ENCODE results near the gene CCDC159.

The CCDC159 gene

DNA sequence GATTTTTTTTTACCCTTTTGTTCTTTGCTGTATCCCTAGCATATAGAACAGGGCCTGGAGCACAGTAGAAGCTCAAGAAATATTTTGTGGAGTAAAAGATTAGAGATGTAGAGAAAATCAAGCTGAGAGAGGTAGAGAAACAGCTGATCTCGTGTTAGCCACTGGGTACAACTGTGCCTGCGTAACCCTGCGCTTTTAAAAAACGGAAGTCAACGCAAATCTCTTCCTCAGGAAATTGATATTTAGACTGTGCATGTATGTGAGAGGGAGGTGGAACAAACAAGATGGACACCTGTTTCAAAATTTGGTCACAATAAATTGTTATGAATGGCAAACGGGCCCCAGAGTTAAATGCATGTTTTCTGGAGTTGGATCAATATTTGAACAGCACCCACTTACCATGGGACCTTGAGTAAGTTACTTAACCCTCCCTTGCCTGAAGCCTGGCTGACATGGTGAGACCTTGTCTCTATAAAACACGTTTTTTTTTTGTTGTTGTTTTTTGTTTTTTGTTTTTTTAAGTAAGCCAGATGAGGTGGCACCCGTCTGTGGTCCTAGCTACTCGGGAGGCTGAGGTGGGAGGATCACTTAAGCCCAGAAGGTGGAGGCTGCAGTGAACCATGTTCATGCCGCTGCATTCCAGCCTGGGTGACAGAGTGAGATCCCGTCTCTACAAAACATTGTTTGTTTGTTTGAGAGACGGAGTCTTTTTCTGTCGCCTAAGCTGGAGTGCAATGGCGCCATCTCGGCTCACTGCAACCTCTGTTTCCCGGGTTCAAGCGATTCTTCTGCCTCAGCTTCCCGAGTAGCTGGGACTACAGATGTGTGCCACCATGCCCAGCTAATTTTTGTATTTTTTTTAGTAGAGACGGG, 41.1 kb downstream of the CCDC159 start:
- CTCF ChIA-PET, result interaction anchor here (0.6 to 1.1 kb wide), 2 partner anchors 28 to 134 kb away, joined by 3 to 4 read pairs; no protein-coding TSS in a partner anchor
- TF ChIP-seq, protein P1, sequence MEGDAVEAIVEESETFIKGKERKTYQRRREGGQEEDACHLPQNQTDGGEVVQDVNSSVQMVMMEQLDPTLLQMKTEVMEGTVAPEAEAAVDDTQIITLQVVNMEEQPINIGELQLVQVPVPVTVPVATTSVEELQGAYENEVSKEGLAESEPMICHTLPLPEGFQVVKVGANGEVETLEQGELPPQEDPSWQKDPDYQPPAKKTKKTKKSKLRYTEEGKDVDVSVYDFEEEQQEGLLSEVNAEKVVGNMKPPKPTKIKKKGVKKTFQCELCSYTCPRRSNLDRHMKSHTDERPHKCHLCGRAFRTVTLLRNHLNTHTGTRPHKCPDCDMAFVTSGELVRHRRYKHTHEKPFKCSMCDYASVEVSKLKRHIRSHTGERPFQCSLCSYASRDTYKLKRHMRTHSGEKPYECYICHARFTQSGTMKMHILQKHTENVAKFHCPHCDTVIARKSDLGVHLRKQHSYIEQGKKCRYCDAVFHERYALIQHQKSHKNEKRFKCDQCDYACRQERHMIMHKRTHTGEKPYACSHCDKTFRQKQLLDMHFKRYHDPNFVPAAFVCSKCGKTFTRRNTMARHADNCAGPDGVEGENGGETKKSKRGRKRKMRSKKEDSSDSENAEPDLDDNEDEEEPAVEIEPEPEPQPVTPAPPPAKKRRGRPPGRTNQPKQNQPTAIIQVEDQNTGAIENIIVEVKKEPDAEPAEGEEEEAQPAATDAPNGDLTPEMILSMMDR (IDR thresholded peaks at IDR 0.05; ENCODE audit: insufficient read depth, low read length, missing control alignments), result no peak
- no peak overlapping the region for H3K4me3 ChIP-seq (ENCODE audit: low read depth, low read length)
- DNase-seq (ENCODE audit: low read depth, low spot score), result no peak
- POLR2A ChIA-PET, result interaction anchor here (0.6 kb wide), 1 partner anchor 74 kb away, joined by 3 read pairs; no protein-coding TSS in a partner anchor

DNA sequence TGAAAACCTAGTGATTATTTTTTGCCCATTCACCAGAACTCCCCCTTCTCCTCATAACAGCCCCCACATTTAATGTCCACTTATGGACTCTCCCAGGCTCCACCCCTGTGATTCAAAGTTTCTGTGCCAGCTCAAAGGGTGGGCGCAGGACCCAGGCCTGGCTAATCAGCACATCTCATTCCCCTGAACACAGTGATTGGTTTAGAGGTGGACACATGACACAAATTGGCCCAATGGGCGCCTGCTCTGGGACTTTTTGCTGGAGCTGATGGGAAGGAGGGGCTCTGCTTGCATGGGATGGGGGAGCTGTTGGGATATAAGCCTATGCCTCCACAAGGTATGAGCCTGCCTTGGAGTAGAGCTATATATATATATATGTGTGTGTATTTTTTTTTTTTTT, 44.0 kb downstream of the CCDC159 start:
- no peak for DNase-seq (ENCODE audit: low read depth, low spot score)
- no peak overlapping the region for H3K4me3 ChIP-seq (ENCODE audit: low read depth, low read length)
- TF ChIP-seq, protein P1 (IDR thresholded peaks at IDR 0.05; ENCODE audit: insufficient read depth, low read length, missing control alignments), result no peak
- POLR2A ChIA-PET, result interaction anchor here (0.9 kb wide), 1 partner anchor 9 kb away, joined by 4 read pairs; no protein-coding TSS in a partner anchor
- CTCF ChIA-PET, result interaction anchor here (0.8 to 4.1 kb wide), 4 partner anchors 9 to 97 kb away, joined by 3 to 45 read pairs (median 4); partner anchors contain the start of gene SWSAP1

DNA sequence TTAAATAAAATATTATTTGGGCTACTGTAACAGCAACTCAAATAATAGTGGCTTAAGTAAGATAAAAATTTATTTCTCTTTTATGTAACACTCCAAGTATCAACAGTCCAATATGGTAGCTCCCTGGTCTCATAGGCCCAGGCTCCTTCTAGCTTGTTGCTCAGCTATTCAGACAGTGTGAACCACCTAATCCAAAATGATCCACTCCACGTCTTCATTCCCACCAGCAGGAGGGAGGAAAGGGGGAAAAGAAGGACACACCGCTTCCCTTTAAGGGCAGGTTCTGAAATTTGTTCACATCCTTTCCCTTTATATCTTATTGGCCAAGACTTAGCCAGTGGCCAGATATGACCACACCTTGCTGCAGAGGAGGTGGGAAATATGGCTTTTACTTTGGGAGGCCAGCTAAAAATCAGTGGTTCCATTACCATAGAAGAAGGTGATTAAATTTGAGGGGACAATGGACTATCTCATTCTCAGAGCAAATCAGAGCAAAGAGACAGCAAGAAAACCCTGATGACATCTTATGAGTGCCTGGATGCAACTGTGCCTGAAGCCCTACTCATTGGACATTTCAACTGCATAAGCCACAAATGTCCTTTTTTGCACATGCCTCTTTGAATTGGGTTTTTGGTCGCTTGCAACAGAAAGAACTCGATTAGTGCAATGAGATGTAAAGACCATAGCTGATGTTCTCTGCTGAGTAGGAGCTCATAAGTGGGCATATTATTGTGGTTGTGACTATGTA, 44.8 kb downstream of the CCDC159 start:
- CTCF ChIA-PET, result interaction anchor here (1.0 to 4.1 kb wide), 3 partner anchors 10 to 13 kb away, joined by 3 to 45 read pairs (median 4); no protein-coding TSS in a partner anchor

DNA sequence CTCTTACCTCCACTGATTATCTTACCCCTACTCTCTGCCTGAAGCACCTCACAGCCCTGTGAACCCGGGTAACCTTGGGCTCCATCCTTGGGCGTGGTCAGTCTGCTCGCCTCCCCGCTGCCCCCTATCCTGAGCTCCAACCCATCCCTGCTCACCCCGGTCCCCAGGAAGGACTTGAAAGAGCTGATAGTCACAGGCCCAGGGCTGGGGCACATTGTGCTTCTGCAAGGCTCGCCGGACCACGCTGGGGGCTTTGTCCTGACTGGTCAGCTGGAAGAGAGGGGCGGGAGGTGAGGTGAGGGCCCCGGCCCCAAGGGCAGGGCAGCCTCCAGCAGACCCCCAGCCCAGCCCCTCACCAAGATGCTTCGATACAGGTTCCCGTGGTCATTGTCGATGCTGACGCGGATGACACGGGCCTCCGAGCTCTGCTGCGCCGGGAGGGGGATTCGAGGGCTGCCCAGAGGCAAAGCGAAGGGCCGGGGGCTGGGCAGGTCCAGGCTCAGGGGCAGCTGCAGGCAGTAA, 50.8 kb downstream of the CCDC159 start:
- TF ChIP-seq, protein P1 (IDR thresholded peaks at IDR 0.05; ENCODE audit: insufficient read depth, low read length, missing control alignments), result no peak
- DNase-seq (ENCODE audit: low read depth, low spot score), result no peak
- CTCF ChIA-PET, result interaction anchor here (1.7 to 1.9 kb wide), 2 partner anchors 14 to 16 kb away, joined by 5 to 8 read pairs; no protein-coding TSS in a partner anchor
- H3K4me3 ChIP-seq (ENCODE audit: low read depth, low read length), result no peak overlapping the region
- POLR2A ChIA-PET, result no interaction called here

More for the DNA sequence above, 44.8 kb downstream of the CCDC159 start:
- TF ChIP-seq, protein P1 (IDR thresholded peaks at IDR 0.05; ENCODE audit: insufficient read depth, low read length, missing control alignments), result no peak
- DNase-seq (ENCODE audit: low read depth, low spot score), result no peak
- no peak overlapping the region for H3K4me3 ChIP-seq (ENCODE audit: low read depth, low read length)
- POLR2A ChIA-PET, result interaction anchor here (0.9 kb wide), 1 partner anchor 10 kb away, joined by 4 read pairs; no protein-coding TSS in a partner anchor

DNA sequence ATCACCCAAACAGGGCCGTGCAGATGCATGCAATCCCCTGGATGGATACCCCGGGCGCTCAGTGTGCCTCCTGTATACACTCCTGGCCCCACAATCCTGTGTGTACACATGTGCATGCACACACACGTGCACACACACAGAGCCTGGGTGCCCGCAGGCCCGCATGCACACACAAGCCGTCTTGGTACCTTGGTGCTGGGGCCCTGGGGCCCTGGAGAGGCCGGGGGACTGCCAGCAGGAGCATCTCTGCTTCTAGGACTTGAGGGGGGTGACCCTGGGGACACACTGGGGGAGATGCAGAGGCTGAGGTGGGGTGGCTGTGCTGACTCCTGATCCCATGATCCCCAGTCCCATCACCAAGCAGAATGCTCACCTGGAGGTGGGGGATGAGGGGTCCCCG, 53.3 kb downstream of the CCDC159 start:
- ChIA-PET POLR2A (no interaction called here), CTCF (interaction anchor here (0.6 to 2.0 kb wide), 2 partner anchors 17 to 18 kb away, joined by 3 to 8 read pairs; no protein-coding TSS in a partner anchor)
- TF ChIP-seq, protein P1 (IDR thresholded peaks at IDR 0.05; ENCODE audit: insufficient read depth, low read length, missing control alignments), result no peak
- no peak overlapping the region for H3K4me3 ChIP-seq (ENCODE audit: low read depth, low read length)
- DNase-seq (ENCODE audit: low read depth, low spot score), result no peak

Data from AG04449 (cell line).